CD4-positive, alpha-beta T cell treated with Interleukin-2 at 100 ng/mL for 4 hours (primary cell): ENCODE results near the gene AEBP1.

Experiments used
- DNase-seq: peaks from one replicate; pipeline ENCODE4 v3.0.0-alpha.2; 2020; ENCODE audit warnings: low spot score

AEBP1 gene

GRCh38 chr7:44103923-44104859 lies at the start of gene AEBP1:
TSS of gene AEBP1 (plus strand) at chr7:44104345. CDS start at chr7:44104666, 321 bp downstream.
- peak; percentile 8 for DNase-seq

- no peak for DNase-seq
These were observed 47.5 kb upstream of the AEBP1 start for GRCh38 chr7:44056681-44057080.

- DNase-seq = no peak
These were observed 46.8 kb upstream of the AEBP1 start for GRCh38 chr7:44057181-44057848.

DNA sequence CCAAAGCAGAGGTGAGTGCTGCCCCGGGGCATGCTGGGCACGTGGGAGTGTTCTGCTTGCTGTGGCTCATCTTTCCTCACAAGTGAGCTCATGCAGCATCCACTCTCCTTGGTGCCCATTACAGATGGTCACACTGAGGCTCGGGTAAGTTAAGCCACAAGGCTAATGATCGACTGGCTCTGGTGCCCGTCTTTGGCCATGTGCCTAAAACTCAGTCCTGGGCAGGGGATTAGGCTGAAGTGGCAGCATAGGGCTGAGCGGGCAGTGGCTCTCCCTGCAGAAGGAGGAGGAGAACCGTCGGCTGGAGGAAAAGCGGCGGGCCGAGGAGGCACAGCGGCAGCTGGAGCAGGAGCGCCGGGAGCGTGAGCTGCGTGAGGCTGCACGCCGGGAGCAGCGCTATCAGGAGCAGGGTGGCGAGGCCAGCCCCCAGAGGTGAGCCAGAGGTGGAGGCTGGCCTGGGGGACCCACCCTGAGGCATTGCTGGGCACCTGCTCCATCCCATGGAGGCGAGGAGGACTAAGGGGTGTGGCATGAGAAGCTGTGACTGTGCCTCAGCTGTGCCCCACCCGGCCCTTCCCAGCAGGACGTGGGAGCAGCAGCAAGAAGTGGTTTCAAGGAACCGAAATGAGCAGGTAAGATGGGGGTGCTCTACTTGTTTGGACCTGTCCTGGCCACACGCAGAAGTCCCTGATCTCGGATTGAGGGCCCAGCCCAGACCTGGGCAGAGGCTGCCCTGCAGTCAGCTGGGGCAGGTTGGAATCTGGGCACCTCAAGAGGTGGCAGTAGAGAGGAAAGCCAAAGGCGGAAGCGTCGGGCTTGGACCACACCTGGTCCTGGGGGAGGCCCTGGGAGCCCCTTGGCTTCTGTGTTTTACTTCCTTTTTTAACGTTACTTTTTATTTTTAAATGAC lies 46.0 kb upstream of the AEBP1 start:
- DNase-seq = no peak

- DNase-seq = no peak
These were observed 45.4 kb upstream of the AEBP1 start for GRCh38 chr7:44058759-44059218.

GRCh38 chr7:44059219-44060090 lies 44.7 kb upstream of the AEBP1 start:
- DNase-seq = no peak

- DNase-seq = no peak
These were observed 43.8 kb upstream of the AEBP1 start for GRCh38 chr7:44060091-44060947.

- DNase-seq = no peak
These were observed 43.0 kb upstream of the AEBP1 start for GRCh38 chr7:44060948-44061644.

- no peak for DNase-seq
These were observed 42.4 kb upstream of the AEBP1 start for GRCh38 chr7:44061645-44062179.

DNA sequence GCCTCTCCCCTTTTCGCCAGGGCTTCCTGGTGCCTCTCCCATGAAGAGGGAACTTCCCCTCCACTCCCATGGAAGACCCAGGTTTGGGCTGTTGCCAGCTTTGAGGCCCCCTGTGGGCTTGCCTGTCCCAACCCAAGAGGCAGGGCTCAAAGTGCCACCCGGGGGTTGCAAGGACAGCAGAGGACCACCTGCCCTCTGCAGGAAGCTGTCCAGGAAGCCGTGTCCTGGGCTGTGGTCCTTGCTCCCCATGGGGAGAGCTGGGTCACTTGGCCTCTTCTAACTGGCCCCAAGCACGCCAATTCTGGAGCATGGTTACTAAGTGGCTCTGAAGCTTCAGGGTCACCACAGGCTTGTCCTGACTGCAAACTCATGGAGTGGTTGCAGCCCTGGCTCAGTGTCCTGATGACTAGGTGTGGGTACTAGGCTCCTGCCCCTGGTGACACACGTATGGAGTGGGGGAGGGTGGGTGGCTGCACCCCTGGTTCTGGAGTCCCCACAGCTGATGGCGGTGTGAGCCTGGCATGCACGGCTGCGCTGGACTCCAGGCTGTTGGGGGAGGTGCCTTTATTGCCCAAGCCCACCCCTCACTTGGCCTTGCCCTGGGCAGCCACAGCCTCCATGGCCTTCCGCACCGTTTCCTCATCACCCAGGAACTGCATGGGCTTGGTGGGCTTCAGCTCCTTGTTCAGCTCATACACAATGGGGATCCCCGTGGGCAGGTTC lies 41.8 kb upstream of the AEBP1 start:
- no peak for DNase-seq

DNA sequence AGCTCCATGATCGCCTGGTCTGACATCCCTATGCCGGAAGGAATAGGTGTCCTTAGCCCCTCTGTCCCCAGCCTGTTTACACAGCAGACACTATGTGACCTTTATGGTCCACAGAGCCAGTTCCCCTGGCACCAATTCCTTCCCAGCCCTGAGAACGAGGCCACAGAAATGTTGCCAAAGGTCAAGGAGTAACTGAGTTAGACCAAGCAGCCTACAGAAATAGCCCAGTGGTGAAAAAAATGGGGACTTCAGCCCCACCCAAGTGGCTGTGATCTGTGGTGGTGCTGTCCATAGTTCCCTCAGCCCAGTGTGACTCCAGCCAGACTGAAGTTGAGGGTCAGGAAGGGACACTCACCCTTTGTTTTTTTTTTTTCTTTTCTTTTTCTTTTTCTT lies 41.2 kb upstream of the AEBP1 start:
- DNase-seq = no peak

GRCh38 chr7:44063547-44063893 lies 40.6 kb upstream of the AEBP1 start:
- DNase-seq = no peak

DNA sequence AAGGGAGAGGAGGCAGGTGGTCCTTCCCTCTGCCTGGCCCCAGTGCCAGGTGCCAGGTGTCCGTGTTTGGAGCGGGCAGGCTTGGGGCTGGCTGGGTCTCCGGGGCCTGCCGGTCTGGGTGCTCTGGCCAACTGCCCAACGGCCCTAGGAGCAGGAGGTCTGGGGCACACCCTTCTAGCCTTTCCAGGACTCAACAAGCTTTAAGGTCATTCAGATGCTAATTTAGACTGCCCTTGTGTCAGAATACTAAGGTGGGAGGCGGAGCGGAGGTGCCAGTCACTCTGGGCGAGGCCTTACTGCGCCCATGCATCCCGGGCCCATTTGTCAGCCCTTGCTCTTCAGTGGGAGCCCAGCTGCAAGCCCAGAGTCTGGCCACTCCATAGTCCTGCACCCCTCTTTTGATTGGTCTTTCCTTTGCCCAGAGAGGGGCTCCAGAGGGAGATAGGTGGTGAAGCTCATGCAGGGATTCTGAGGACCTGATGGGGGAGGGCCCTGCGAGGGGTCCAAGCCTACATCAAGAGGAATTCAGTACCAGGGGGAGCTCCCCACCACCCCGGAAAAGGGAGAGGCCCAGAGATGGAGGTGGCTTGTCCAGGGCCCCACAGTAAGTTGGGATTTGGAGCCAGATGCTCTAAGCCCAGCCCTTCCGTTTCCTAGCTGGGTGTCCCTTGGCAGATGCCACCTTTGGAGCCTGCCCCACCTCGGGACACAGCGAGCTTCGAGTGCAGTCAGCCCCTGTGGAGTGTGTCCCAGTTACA lies 40.1 kb upstream of the AEBP1 start:
- DNase-seq = no peak

GRCh38 chr7:44064791-44065430 lies 39.2 kb upstream of the AEBP1 start:
- no peak for DNase-seq

GRCh38 chr7:44065431-44066110 lies 38.6 kb upstream of the AEBP1 start, which contains the start of gene PGAM2:
TSS of gene PGAM2 (minus strand) at chr7:44065567. CDS start at chr7:44065529, 38 bp downstream.
- no peak for DNase-seq

DNA sequence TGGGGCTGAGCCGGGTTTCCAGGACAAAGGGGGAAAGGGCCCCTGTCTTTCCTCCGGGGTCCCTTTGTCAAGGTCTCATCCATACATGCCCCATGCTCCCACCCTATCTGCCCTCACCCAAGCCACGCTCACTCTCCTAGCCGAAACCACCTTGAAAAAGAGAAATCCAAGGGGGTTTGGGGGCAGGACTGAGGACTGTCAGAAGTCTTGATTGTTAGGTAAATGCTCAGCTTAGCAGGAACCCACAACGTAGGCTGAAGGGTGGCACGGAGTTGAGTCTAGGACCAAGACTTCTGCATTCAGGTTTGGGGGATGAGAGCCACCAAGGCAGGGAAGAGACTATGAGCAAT lies 38.1 kb upstream of the AEBP1 start:
- no peak for DNase-seq
